Iris pigment epithelial cell (primary cell): ENCODE results near the gene RBM19.

Source experiments
- DNase-seq: peaks from one replicate; pipeline ENCODE4 v3.0.0-alpha.2; 2011; ENCODE audit warnings: low read depth

The RBM19 gene

GRCh38 chr12:113776536-113776935 lies 189.6 kb downstream of the RBM19 start:
- no peak for DNase-seq

DNA sequence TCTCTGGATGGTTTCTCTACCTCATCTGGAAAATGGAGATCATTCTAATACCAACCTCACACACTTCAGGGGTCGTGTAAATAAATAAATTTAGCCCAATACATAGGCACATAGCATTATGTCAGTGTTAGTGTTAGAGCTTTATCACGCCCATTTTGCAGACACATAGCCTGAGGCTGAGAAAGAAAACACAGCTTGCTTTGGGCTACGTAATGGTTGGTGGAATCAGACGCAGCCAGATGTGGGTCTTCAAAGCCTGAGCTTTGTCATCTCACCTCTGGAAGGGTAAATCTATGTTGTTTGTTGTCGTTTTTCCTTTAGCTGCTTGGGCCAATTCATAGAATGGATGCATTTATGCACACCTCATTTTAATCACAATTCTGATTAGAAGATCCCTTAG lies 191.6 kb downstream of the RBM19 start:
- no peak for DNase-seq

- DNase-seq = no peak
Observed at GRCh38 chr12:113772505-113773030, 193.6 kb downstream of the RBM19 start.

DNA sequence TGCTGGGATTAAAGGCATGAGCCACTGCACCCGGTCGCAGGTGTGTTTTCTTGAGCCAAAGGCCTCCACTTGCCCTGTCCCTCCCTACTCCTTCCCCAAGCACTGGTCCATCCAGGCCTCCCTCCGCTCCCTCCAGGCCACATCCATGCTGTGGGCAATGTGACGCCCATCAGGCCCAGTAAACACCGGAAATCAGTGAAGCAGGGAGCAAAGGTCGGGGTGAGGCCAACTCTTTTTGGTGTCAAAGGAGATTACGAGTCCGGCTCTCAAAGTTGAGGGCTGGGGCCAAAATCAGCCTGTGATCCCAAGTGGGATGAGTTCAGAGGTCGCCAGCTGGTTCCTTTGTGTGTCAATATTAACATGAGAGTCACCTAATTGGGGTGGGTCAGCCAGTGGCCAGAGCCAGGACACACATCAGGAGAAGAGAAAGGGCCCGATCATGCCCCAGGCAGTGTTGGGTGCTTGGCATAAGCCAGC lies 195.7 kb downstream of the RBM19 start:
- no peak for DNase-seq

DNA sequence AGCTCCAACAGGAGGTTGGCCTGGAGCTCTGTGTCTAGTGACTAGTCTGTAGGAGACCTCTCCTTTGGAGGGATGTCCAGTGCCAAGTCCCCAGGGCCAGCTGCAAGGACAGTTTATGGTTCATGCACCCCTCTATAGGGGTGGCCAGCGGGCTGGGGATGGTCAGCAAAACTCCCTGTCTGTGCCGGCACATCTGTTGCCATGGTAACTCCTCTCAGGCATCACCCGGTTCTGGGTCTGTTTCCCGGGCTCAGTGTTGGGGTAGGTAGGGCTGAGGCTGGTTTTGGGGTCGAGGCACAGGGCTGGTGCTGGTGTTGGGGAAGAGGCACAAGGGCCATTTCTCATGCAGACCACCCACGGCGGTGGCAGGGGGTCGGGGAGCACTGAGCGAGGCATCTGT lies 196.8 kb downstream of the RBM19 start:
- no peak for DNase-seq

DNA sequence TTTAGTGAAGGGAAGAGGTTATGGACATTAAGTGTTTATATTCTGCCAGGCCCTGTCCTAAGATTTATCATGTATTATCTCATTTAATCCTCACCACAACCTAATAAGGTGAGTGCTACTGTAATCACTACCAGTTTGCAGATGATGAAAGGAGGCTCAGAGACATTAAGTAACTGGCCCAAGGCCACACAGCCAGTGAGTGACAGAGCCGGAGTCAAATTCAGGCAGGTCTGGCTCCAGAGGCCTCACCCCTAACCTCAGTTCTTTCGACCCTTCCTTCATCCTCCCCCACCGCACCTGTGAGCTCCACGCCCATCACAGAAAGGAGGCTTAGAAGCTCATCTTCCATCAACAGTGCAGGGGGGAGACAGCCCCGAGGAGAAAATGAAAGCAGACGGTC lies 197.3 kb downstream of the RBM19 start:
- no peak for DNase-seq

DNA sequence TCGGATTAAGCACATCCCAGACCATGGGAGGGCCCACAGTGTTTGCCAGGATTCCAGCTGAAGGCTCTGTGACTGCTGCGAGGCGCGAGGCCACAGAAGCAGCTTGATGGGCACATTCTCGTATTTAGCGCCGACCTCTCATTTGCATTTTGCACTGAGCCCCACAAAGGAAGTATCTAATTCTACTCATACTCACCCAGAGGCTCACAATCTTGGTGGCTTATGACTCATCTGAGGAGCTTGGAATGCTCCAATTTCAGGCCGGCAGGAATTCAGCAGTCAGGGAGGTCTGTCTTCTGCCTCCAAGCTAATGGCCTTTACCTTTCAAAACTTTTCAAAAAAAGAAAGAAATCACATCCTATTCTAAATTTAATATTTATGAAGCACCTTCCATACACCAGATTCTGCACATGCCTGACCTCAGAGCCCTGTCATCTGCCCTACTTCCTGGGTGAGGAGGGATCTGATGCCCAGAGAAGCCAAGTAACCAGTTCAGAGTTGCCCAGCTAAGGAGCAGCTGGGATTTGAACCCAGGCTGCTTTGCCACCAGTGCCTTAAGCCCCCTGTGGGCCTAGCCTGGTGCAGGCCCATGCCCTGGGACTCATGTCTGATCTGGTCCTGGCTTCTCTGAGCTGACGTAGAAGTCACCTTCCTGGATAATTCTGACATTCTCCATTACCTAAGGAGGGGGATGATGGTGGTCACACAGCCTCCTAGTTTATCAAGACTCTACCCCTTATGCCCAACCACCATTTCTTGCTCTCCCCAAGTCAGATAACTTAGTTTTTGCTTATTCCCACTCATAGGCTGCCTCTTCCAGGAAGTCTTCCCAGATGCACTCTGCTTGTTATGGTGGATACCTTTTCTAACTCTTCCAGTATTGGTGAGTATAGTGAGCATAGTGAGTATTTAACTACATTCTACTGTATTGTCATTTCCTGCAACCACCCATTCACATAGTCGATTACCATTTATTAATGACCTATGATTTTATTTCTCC lies 198.9 kb downstream of the RBM19 start:
- peak; percentile 83 for DNase-seq
